ENCODE data around the gene FNTB.
"Not testable (repeated sequence)": the region's sequence is repeated elsewhere in the genome, so short reads cannot be mapped to it uniquely, and the experiment has no call there.

Gene FNTB

GRCh38 chr14:65077318-65077717 lies 90.6 kb downstream of the FNTB start:
- no peak overlapping the region for H3K4me3 ChIP-seq (ENCODE audit: low read depth, low read length)
- no peak for TF ChIP-seq CTCF (IDR thresholded peaks at IDR 0.05; ENCODE audit: insufficient read depth, low read depth, low read length, missing control alignments)
- DNase-seq (ENCODE audit: low read depth): no peak

GRCh38 chr14:65079201-65079600 lies 92.5 kb downstream of the FNTB start:
- no peak overlapping the region for H3K4me3 ChIP-seq (ENCODE audit: low read depth, low read length)
- no peak for TF ChIP-seq CTCF (IDR thresholded peaks at IDR 0.05; ENCODE audit: insufficient read depth, low read depth, low read length, missing control alignments)
- no peak for DNase-seq (ENCODE audit: low read depth)

- no peak for TF ChIP-seq CTCF (IDR thresholded peaks at IDR 0.05; ENCODE audit: insufficient read depth, low read depth, low read length, missing control alignments)
- no peak overlapping the region for H3K4me3 ChIP-seq (ENCODE audit: low read depth, low read length)
- no peak for DNase-seq (ENCODE audit: low read depth)
Observed at GRCh38 chr14:65079768-65080167, 93.1 kb downstream of the FNTB start.

DNA sequence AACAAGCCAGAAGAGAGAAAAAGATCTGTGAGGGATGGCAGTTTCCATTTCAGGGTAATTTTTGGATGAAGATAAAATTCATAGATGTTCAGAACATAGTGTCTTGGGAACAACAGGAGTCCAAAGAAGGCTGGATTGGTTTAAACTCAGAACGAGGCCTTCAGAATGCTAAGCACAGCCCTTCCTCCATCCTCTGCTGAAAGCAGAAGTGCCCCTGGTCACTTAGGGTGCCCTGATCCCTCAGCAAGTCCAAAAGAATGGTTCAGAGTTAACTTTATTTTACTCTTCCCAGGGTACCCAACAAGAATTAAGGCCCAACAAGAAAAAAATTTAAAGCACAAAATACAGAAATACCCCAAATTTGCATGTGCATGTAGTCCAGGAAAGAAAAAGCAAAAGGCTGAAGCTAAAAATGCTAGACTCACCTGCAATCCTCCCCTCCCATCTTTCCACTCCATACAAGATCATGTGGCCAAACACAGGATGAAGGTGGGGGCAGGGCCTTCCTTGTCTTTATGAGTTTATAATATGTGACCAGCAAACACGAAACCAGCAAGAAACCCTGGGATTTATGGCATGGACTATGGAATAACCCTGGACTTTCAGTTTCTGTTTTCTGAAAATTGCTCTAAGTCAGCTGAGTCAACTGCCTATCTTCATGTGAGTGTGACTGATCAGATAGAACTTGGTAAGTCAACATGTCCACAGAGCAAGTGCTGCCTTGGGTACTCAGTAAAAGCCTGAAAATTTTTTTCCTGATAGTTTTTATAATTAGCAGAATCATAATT lies 94.5 kb downstream of the FNTB start:
- no peak for DNase-seq (ENCODE audit: low read depth)
- no peak for TF ChIP-seq CTCF (IDR thresholded peaks at IDR 0.05; ENCODE audit: insufficient read depth, low read depth, low read length, missing control alignments)
- no peak overlapping the region for H3K4me3 ChIP-seq (ENCODE audit: low read depth, low read length)

- TF ChIP-seq CTCF (IDR thresholded peaks at IDR 0.05; ENCODE audit: insufficient read depth, low read depth, low read length, missing control alignments): no peak
- DNase-seq (ENCODE audit: low read depth): no peak
Observed at GRCh38 chr14:65082930-65083329, 96.2 kb downstream of the FNTB start.

GRCh38 chr14:65084554-65085505 lies 98.1 kb downstream of the FNTB start:
- TF ChIP-seq CTCF (IDR thresholded peaks at IDR 0.05; ENCODE audit: insufficient read depth, low read depth, low read length, missing control alignments): no peak
- DNase-seq (ENCODE audit: low read depth): no peak

More at GRCh38 chr14:65082930-65083329, 96.2 kb downstream of the FNTB start:
- H3K4me3 ChIP-seq (ENCODE audit: low read depth, low read length): no peak overlapping the region

DNA sequence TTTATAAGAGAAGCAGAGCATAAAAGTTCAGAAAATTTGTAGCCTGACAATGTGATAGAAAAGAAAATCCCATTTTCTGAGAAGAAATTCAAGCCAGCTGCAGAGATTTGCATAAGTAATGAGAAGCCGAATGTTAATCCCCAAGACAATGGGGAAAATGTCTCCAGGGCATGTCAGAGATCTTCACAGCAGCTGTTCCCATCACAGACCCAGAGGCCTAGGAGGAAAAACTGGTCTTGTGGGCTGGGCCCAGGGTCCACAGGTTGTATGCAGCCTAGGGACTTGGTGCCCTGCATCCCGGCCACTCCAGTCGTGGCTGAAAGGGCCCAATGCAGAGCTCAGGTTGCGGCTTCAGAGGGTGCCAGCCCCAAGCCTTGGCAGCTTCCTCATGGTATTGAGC lies 100.0 kb downstream of the FNTB start:
- not testable (repeated sequence) for H3K4me3 ChIP-seq (ENCODE audit: low read depth, low read length); DNase-seq (ENCODE audit: low read depth)

More at GRCh38 chr14:65084554-65085505, 98.1 kb downstream of the FNTB start:
- H3K4me3 ChIP-seq (ENCODE audit: low read depth, low read length): no peak overlapping the region

- not testable (repeated sequence) for DNase-seq (ENCODE audit: low read depth); H3K4me3 ChIP-seq (ENCODE audit: low read depth, low read length)
Observed at GRCh38 chr14:65087835-65088234, 101.1 kb downstream of the FNTB start.
